ENCODE data around the gene HSFX4. TPM values are rescaled to one million over a fixed set of nuclear protein-coding genes. Genes with fewer than 3 reads are reported as not detected.
"Not testable (repeated sequence)": the region's sequence is repeated elsewhere in the genome, so short reads cannot be mapped to it uniquely, and the experiment has no call there.

HSFX4 gene
- polyA plus RNA-seq, 2 of the 4 experiments (the other 2 are of a cell fraction), result not detected

GRCh38 chrX:149909324-149910177 lies 19.8 kb upstream of the HSFX4 start (continued):
- TF ChIP-seq POLR2AphosphoS2 (conservative IDR thresholded peaks at IDR 0.05; ENCODE audit: low read length), result no peak
- no peak for TF ChIP-seq PBX3 (IDR thresholded peaks at IDR 0.05)
- TF ChIP-seq SMC3 (IDR thresholded peaks at IDR 0.05), result no peak
- no peak for TF ChIP-seq CBX8 (IDR thresholded peaks at IDR 0.05)
- no peak for TF ChIP-seq CHD4 (IDR thresholded peaks at IDR 0.05; ENCODE audit: borderline replicate concordance)
- no peak for TF ChIP-seq NFE2L2 (conservative IDR thresholded peaks at IDR 0.05; ENCODE audit: low read length)

GRCh38 chrX:149910178-149910695 lies 19.1 kb upstream of the HSFX4 start:
- TF ChIP-seq MYC (IDR thresholded peaks at IDR 0.05; ENCODE audit: borderline replicate concordance, low read length) (no peak), JUN (IDR thresholded peaks at IDR 0.05) (no peak), EHMT2 (IDR thresholded peaks at IDR 0.05; ENCODE audit: low read depth) (no peak)
- no peaks in the 10 kb centered on the region for H3K9me3 ChIP-seq
- DNase-seq (ENCODE audit: low read depth in 1 of 2, low spot score in 1 of 2), result no peak
- H3K4me2 ChIP-seq, result no peak overlapping the region
- ChIA-PET POLR2A (no interaction called here), CTCF (no interaction called here)
- no peak overlapping the region for H3K27ac ChIP-seq
- no peak for FAIRE-seq
- WGBS (ENCODE audit: missing lambda C conversion rate), result 88% methylated on average over 9 of the region's 9 CpGs
- no peaks in the 10 kb centered on the region for H3K4me1 ChIP-seq
- H3K4me3 ChIP-seq, result no peak overlapping the region
- ATAC-seq, result no peak

- Histone ChIP-seq H3K9me3 (no peaks in the 10 kb centered on the region), H3K4me1 (no peaks in the 10 kb centered on the region), H3K4me2 (no peak overlapping the region), H3K27ac (no peak overlapping the region), H3K4me3 (no peak overlapping the region)
- peak; percentile 97 for FAIRE-seq
- ChIA-PET POLR2A (no interaction called here), CTCF (interaction anchor here (0.8 kb wide), 1 partner anchor 22 kb away, joined by 3 read pairs; the partner anchor contains the start of gene EOLA2)
- TF ChIP-seq HDAC2 (IDR thresholded peaks at IDR 0.05) (no peak), PBX3 (IDR thresholded peaks at IDR 0.05) (no peak), SREBF2 (IDR thresholded peaks at IDR 0.05) (no peak), HOXB5 (CRISPR knock-in tag; IDR thresholded peaks at IDR 0.05) (no peak), CHD4 (IDR thresholded peaks at IDR 0.05; ENCODE audit: borderline replicate concordance) (no peak), HOXA7 (CRISPR knock-in tag; IDR thresholded peaks at IDR 0.05) (no peak), E2F6 (IDR thresholded peaks at IDR 0.05; ENCODE audit: borderline replicate concordance, low read depth) (no peak), CTCF (IDR thresholded peaks at IDR 0.05) (no peak), RAD21 (conservative IDR thresholded peaks at IDR 0.05 in 1 of 2, IDR thresholded peaks at IDR 0.05 in 1 of 2) (no peak), RARB (CRISPR knock-in tag; IDR thresholded peaks at IDR 0.05) (no peak), CEBPB (IDR thresholded peaks at IDR 0.05) (no peak), ELK1 (IDR thresholded peaks at IDR 0.05; ENCODE audit: low read depth, low read length) (no peak), RNF2 (IDR thresholded peaks at IDR 0.05; ENCODE audit: borderline replicate concordance, low read depth) (no peak), GATA3 (IDR thresholded peaks at IDR 0.05; ENCODE audit: borderline replicate concordance) (no peak), CBX2 (IDR thresholded peaks at IDR 0.05; ENCODE audit: borderline replicate concordance, low read depth) (no peak)
- ATAC-seq, result no peak
- 73% methylated on average over 3 of the region's 3 CpGs for WGBS (ENCODE audit: missing lambda C conversion rate)
- no peak for DNase-seq (ENCODE audit: low read depth in 1 of 2, low spot score in 1 of 2)
Measured at GRCh38 chrX:149916745-149917392, 12.5 kb upstream of the HSFX4 start.

GRCh38 chrX:149923836-149924235 lies 5.5 kb upstream of the HSFX4 start:
- H3K4me3 ChIP-seq; DNase-seq (ENCODE audit: low read depth in 1 of 2, low spot score in 1 of 2); H3K9me3 ChIP-seq; CTCF ChIA-PET; H3K4me1 ChIP-seq; ATAC-seq; FAIRE-seq; POLR2A ChIA-PET; H3K27ac ChIP-seq; H3K4me2 ChIP-seq: not testable (repeated sequence)
- WGBS (ENCODE audit: missing lambda C conversion rate), result no CpG with 5 or more reads among the region's 4 CpGs
